NCI-H2171 treated with DMSO at 0.1 percent for 48 hours (cell line): ENCODE data around the gene PPIC.
A peak's percentile ranks its signal among the peaks of the same experiment; 100 is the strongest.

ENCODE experiments used
- DNase-seq: peaks from one replicate; lab custom pipeline; 2025; lab: John Stamatoyannopoulos, UW

The PPIC gene

DNA sequence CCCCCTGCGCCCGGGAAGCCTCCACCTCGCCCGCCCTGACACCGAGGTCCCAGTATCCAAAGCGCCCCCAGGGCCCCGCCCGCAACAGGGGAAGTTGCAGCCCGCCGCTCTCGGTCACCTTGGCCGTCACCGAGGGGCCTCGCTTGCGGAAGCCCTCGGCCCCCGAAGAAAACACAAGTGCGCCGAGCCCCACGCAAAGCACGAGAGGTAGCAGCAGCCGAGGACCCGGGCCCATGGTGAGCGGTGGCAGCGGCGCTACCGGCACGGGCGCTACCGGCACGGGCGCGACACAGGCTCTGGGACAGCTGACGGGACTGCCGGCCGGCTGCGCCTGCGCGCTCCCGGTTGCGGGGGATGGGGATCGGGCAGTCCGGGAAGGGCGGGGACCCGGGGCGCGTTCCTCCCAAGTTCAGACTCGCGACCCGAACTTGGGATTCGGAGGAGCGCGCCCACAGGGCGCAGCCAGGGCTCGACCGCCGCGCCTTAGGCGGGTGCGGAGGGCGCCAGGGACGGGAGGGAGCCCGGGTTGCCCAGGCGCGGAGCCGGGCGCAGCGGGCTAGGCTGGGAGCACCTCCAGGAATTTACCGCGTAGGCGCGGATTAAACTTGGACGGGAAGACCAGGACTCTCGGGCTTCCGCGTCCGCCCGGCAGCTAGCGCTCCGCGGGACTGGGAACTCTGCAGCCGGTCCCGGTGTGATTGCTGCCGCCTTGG lies at the start of gene PPIC:
PPIC (minus strand) TSS at position 335 of the 713 bp plus-strand sequence; CDS start at position 235, 100 bp downstream.
- peak; percentile 35 for DNase-seq

DNA sequence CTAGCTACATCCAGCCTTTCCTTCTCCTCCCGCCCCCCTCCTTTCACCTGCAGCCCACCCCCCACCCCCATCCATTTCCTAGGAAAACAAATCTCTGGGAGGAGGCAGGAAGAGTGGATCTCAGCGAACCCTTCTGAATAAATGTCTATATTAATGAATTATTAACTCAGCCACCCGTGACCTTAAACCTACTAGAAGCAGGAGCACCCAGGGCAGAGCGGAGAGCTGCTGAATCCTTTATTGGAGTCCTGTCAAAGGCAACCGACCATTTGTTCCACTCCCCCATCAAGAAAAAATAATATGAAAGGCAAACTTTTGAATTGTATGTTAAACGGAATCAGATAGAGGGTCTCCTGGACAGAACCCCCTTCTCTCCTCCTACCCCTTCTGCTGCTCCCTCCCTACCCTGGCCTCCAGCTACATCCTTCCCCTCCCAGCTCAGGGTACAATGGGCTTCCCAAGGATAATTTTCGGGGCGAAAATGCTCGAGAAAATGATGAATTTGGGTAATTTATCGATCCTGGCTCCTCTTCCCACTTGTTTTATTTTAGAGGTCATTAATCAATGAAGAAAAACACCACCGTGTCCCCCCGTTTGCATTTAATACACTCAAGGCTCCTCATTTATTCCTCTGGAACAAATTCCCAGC lies 49.2 kb upstream of the PPIC start:
- no peak for DNase-seq

- peak; percentile 4 for DNase-seq
Measured at GRCh38 chr5:123084730-123085605, 48.4 kb upstream of the PPIC start.

- peak; percentile 68 for DNase-seq
Measured at GRCh38 chr5:123083298-123083697, 46.8 kb upstream of the PPIC start.

DNA sequence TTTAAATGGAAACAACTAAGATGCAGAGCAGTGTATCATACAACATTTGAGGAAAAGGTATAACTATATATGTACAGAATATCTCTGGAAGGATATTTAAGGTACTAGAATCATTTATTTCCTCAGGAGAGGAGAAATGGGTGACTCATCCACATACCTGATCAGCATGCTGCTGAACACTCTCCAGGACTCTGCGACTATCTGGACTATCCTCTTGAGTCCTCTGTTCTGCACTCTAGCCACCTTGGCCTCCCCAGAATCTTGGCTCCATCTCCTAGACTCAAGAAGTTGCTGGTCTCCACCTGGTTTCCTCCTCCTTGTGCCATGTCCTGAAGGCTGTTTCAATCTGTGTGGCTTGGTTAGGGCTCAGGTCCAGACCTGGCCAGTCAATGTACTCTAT lies 43.7 kb upstream of the PPIC start:
- no peak for DNase-seq

- DNase-seq: no peak
Measured at GRCh38 chr5:123075521-123076163, 39.1 kb upstream of the PPIC start.

DNA sequence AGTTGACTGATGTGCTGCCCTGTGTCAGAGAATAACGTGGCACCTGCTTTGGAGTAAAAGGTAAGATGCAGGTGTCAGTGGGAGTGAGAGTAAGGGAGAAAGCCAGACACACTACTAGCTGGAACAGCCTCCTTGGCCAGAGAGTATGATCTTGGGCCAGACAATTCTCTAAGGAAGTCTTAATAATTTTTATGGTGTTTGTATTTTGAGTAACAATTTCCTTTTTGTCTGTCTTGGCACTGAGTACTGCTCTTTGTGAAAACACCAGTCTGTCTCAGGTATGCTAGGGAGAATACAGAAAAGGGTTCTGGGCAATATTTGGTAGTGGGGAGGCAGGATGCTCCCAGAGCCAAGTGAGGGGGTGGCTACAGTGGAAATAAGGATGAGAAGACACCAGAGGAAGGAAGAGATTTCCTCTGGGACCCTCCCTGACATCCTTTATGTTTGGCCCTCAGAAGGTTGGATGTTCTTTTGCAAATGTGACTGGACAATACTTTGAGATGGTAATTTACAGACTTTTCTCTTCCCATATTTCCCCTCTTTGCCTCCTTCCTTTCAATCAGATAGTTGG lies 31.9 kb upstream of the PPIC start:
- no peak for DNase-seq

- DNase-seq: no peak
Measured at GRCh38 chr5:123066016-123066415, 29.5 kb upstream of the PPIC start.

GRCh38 chr5:123059455-123059854 lies 22.9 kb upstream of the PPIC start:
- DNase-seq: no peak

GRCh38 chr5:123051206-123051605 lies 14.7 kb upstream of the PPIC start:
- no peak for DNase-seq

- DNase-seq: no peak
Measured at GRCh38 chr5:123047706-123048105, 11.2 kb upstream of the PPIC start.

DNA sequence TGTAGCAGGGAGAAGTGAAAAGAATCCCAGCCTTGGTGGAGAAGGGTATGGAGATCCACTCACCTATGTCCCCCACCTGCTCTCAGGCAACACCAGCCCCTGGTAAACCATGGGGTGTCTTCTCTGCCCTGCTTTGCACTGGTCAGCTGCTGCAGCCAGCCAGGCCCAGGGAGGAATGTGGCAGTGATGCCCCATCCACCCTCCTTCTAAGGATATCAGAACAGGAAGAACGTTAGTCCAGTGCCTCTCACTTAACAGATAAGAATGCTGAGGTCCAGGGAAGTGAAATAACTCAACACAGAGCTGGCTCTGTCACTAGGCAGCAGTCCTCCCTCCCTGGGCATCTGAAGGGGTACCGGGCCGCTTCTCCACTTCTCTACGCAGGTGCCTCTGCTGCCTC lies 9.7 kb upstream of the PPIC start:
- no peak for DNase-seq

- DNase-seq: no peak
Measured at GRCh38 chr5:123044926-123045617, 8.5 kb upstream of the PPIC start.

- DNase-seq: no peak
Measured at GRCh38 chr5:123039673-123040072, 3.1 kb upstream of the PPIC start.

- no peak for DNase-seq
Measured at GRCh38 chr5:123037104-123037418, 536 bp upstream of the PPIC start.

DNA sequence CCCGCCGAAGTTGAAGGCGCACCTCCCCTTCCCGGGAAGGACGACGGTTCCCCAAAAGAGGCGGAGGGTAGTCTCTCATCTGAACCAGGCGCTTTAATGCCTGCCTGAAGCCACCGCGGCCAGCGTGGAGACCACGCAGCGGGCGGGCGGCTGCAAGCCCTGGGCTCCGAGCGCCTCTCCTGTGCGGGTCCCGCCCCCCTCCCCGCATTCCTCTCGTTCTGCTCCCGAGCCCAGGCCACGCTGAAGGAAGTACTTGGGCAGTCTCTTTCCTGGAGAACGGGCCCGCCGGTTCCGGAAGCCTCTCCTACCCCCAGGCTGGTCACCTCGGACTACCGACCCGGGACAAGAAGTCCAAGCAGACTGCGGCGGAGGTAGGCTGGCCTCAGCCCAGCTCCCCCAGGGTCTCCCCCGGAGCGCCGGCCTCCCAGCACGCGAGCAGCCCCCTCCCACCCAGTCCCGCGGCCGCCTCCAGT lies 571 bp downstream of the PPIC start:
- no peak for DNase-seq

GRCh38 chr5:123035360-123035917 lies 1.1 kb downstream of the PPIC start:
- DNase-seq: no peak

DNA sequence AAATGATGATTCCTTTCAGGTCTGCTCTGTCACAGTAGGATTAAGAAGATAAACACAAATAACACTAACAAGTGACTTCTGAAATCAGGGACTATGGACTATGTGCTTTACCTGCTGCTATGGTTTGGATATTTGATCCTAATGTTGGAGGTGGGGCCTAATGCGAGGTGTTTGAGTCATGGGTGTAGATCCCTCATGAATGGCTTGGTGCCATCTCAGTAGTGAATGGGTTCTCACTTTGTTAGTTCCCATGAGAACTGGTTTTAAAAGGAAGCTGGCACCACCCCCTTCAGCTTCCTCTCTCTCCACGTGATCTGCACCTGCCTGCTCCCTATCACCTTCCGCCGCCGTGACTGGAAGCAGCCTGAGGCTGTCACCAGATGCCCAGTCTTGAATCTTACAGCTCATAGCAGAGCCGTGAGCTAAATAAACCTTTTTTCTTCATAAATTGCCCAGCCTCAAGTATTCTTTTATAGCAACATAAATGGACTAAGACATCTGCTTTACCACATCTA lies 3.3 kb downstream of the PPIC start:
- DNase-seq: peak; percentile 14

DNA sequence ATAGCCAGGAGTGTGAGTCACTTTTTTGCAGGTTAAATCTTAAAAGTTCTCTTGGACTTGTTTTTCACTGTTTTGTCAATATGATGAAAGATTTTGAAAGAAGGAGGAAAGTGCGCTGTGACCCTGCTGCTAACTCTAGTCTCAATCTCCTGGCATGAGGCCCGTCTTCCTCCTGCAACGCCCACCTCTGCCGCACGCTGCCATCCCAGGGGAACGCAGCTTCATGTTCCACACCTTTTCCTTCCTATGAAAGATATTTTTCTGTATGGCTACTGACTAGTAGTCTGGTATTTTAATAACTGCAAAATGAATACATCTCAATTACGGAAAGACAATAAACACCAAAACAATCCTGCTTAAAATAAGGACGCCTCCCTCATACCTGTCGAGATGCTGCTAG lies 8.3 kb downstream of the PPIC start:
- DNase-seq: no peak

- DNase-seq: no peak
Measured at GRCh38 chr5:123014689-123015088, 21.8 kb downstream of the PPIC start.

GRCh38 chr5:123012321-123012720 lies 24.2 kb downstream of the PPIC start:
- DNase-seq: no peak
